K562 (cell line): ENCODE data around the gene AGAP1. TPM values are rescaled to one million over a fixed set of nuclear protein-coding genes. Genes with fewer than 3 reads are reported as not detected.

Experiments used
- ATAC-seq: fragments of 200-7000 bp; cut with Tn5 transposase; 3 replicates; pipeline ENCODE4 v1.9.1; 2020; ENCODE audit warnings: moderate library complexity
- BruUV-seq: library from RNA; stranded (reverse); fragments of 400-500 nt; replicated peaks from 2 replicates; lab custom pipeline; 2021; lab: Mats Ljungman, UMichigan
- CTCF ChIA-PET: fragments of 300-600 bp; formaldehyde crosslinking; extraction: SDS; loops from one replicate; lab custom pipeline; 2021; ENCODE audit warnings: low intra/inter-chr PET ratio; lab: Yijun Ruan, JAX
- POLR2A ChIA-PET: fragments of 300-600, 350-650 bp; sonication (Branson Sonifier 250); formaldehyde crosslinking; extraction: SDS; loops from one replicate; lab custom pipeline; 2021; ENCODE audit warnings: antibody characterized with exemption, inconsistent platforms; lab: Yijun Ruan, JAX
- DNase-seq, 4 experiments: peaks; one replicate each; pipeline versions ENCODE4 v3.0.0 to v3.0.0-alpha.2; 2011 to 2018; ENCODE audit warnings: low spot score in 3 of 4, mixed read lengths in 3 of 4; ENCODE audit errors: extremely low read depth in 1 of 4
- FAIRE-seq: peaks from 2 replicates; lab custom pipeline; 2011; peaks lifted over from hg19 to GRCh38; lab: Jason Lieb, UNC
- H2AFZ ChIP-seq: 2 replicates; pipeline ENCODE4 v1.6.0; 2011; ENCODE audit warnings: low read depth, low read length, control low read depth, inconsistent platforms
- H3K27ac ChIP-seq: fragments of 200-600 bp; 3 replicates; pipeline ENCODE4 v1.8.0; 2011; ENCODE audit warnings: low read depth, mild to moderate bottlenecking, control low read depth, inconsistent platforms, low read length, moderate library complexity, mixed read lengths; ENCODE audit errors: extremely low read depth
- H3K27me3 ChIP-seq, 2 experiments: fragments of 300-600 bp in 1 of 2; 2 replicates in 1 of 2; 3 replicates in 1 of 2; pipeline versions ENCODE4 v1.6.0 to v1.8.0; 2011; ENCODE audit warnings: inconsistent platforms in 2 of 2, low read length in 2 of 2, mild to moderate bottlenecking in 1 of 2, mixed read lengths in 1 of 2, moderate library complexity in 1 of 2; ENCODE audit not compliant: control insufficient read depth in 2 of 2, insufficient read depth in 2 of 2
- H3K36me3 ChIP-seq: fragments of 300-600 bp; 3 replicates; pipeline ENCODE4 v1.8.0; 2011; ENCODE audit warnings: mild to moderate bottlenecking, low read length, inconsistent platforms; ENCODE audit not compliant: control insufficient read depth, insufficient read depth
- H3K4me1 ChIP-seq, 2 experiments: fragments of 200-600 bp in 1 of 2; replicated peaks in 1 of 2; 2 replicates in 1 of 2; 3 replicates in 1 of 2; pipeline versions ENCODE4 v1.5.1 to v1.8.0; 2011; ENCODE audit warnings: inconsistent platforms in 2 of 2, low read length in 2 of 2, mild to moderate bottlenecking in 1 of 2, mixed read lengths in 1 of 2, moderate library complexity in 1 of 2; ENCODE audit not compliant: control insufficient read depth in 2 of 2, insufficient read depth in 2 of 2
- H3K4me2 ChIP-seq: 2 replicates; pipeline ENCODE4 v1.6.1; 2011; ENCODE audit warnings: low read length, control low read depth, inconsistent platforms, mixed read lengths; ENCODE audit not compliant: insufficient read depth
- H3K4me3 ChIP-seq: fragments of 200-600 bp; sonication (generic), shearing (Covaris generic); 2 replicates; pipeline ENCODE4 v1.5.1; 2016; ENCODE audit warnings: control low read depth, inconsistent platforms
- H3K79me2 ChIP-seq: fragments of 200-600 bp; 3 replicates; pipeline ENCODE4 v1.8.0; 2011; ENCODE audit warnings: low read length, inconsistent platforms; ENCODE audit not compliant: control insufficient read depth, insufficient read depth
- H3K9ac ChIP-seq, 2 experiments: 2 replicates each; pipeline versions ENCODE4 v1.6.0 to v1.6.1; 2011; ENCODE audit warnings: low read depth in 2 of 2, low read length in 2 of 2, control low read depth in 1 of 2, inconsistent platforms in 1 of 2, mild to moderate bottlenecking in 1 of 2, mixed read lengths in 1 of 2; ENCODE audit not compliant: insufficient read depth in 1 of 2
- H3K9me1 ChIP-seq: one replicate; pipeline ENCODE4 v1.6.0; 2011; ENCODE audit warnings: inconsistent platforms, mild to moderate bottlenecking, low read length, moderate library complexity; ENCODE audit not compliant: control insufficient read depth, insufficient read depth
- H3K9me3 ChIP-seq: replicated peaks from 2 replicates; pipeline ENCODE4 v1.5.1; 2011; ENCODE audit warnings: low read depth, low read length, inconsistent platforms; ENCODE audit not compliant: control insufficient read depth, insufficient read depth
- H4K20me1 ChIP-seq: replicated peaks from 2 replicates; pipeline ENCODE4 v1.6.1; 2011; ENCODE audit warnings: low read length, inconsistent platforms, mixed read lengths; ENCODE audit not compliant: control insufficient read depth, insufficient read depth
- ARHGAP35 ChIP-seq: fragments of 450-650 bp; IDR thresholded peaks from 2 replicates; pipeline ENCODE4 v1.6.1; 2018; ENCODE audit not compliant: partially characterized antibody
- C11orf30 ChIP-seq: fragments of 450-650 bp; IDR thresholded peaks from 2 replicates; pipeline ENCODE4 v1.6.1; 2016; ENCODE audit warnings: low read depth, mild to moderate bottlenecking
- CBX8 ChIP-seq: fragments of 200-600 bp; sonication (generic); IDR thresholded peaks from 2 replicates; pipeline ENCODE4 v1.6.1; 2012; ENCODE audit warnings: borderline replicate concordance, mixed run types, low read depth, mild to moderate bottlenecking, moderate library complexity, mixed read lengths, low read length, control low read depth, inconsistent platforms; ENCODE audit not compliant: poor library complexity, severe bottlenecking; ENCODE audit errors: extremely low read depth
- COPS2 ChIP-seq: fragments of 450-650 bp; conservative IDR thresholded peaks from 2 replicates; pipeline ENCODE4 v1.6.1; 2016; ENCODE audit warnings: mild to moderate bottlenecking, moderate library complexity
- CREBBP ChIP-seq: IDR thresholded peaks from one replicate; pipeline ENCODE4 v1.6.1; 2012; ENCODE audit warnings: low read depth, mild to moderate bottlenecking, control low read depth, inconsistent platforms, low read length
- EP300 ChIP-seq: IDR thresholded peaks from 2 replicates; pipeline ENCODE4 v1.6.1; 2012; ENCODE audit warnings: low read length, improper control_type of control experiment
- GTF2A2 ChIP-seq: IDR thresholded peaks from 2 replicates; pipeline ENCODE4 v1.6.1; 2016; ENCODE audit warnings: mild to moderate bottlenecking, missing genetic modification characterization, missing compliant biosample characterization
- NEUROD1 ChIP-seq: fragments of 150-350 bp; IDR thresholded peaks from 2 replicates; pipeline ENCODE4 v1.6.1; 2014; ENCODE audit warnings: borderline replicate concordance, low read length, low read depth; ENCODE audit not compliant: partially characterized antibody
- OTX1 ChIP-seq: fragments of 450-650 bp; formaldehyde crosslinking; IDR thresholded peaks from 2 replicates; pipeline ENCODE4 v1.4.0; 2022; ENCODE audit warnings: mild to moderate bottlenecking
- RB1 ChIP-seq: fragments of 450-650 bp; IDR thresholded peaks from 2 replicates; pipeline ENCODE4 v1.6.1; 2017; ENCODE audit warnings: low read depth, mild to moderate bottlenecking
- RNF2 ChIP-seq: sonication (generic); IDR thresholded peaks from 2 replicates; pipeline ENCODE4 v1.6.1; 2016
- SFPQ ChIP-seq: fragments of 200-400 bp; formaldehyde crosslinking; IDR thresholded peaks from 2 replicates; pipeline ENCODE4 v1.6.1; 2017; ENCODE audit warnings: mild to moderate bottlenecking, low read depth, low read length, moderate library complexity
- SPI1 ChIP-seq: IDR thresholded peaks from 2 replicates; pipeline ENCODE4 v1.6.1; 2011; ENCODE audit warnings: low read depth, low read length, control low read depth, borderline replicate concordance
- TAF9B ChIP-seq: fragments of 450-650 bp; IDR thresholded peaks from 2 replicates; pipeline ENCODE4 v1.6.1; 2018; ENCODE audit warnings: mild to moderate bottlenecking; ENCODE audit not compliant: partially characterized antibody
- ZNF780A ChIP-seq: fragments of 250-450 bp; sonication (Bioruptor Pico); IDR thresholded peaks from 2 replicates; pipeline ENCODE4 v1.5.0; 2021; ENCODE audit warnings: mild to moderate bottlenecking
- WGBS: fragments of 100-300 bp; shearing (Covaris generic); methylation state at CpG from one replicate; pipeline ENCODE4 v1.1.6; 2016; ENCODE audit warnings: low coverage, mixed read lengths; ENCODE audit not compliant: insufficient coverage; ENCODE audit errors: missing lambda C conversion rate; 5-methylcytosine and 5-hydroxymethylcytosine counted together
- in situ Hi-C: fragments of 300-500 bp; cut with MboI; formaldehyde crosslinking; loops from 4 replicates; pipeline ENCODE4 v1.15.0; 2018; ENCODE audit warnings: inconsistent platforms, mixed read lengths
- intact Hi-C: fragments of 100-400 bp; cut with micrococcal nuclease; formaldehyde crosslinking; loops from 2 replicates; pipeline ENCODE4 v1.14.2; 2022
- polyA plus RNA-seq, 8 experiments: library from polyadenylated mRNA; depleted of rRNA in 4 of 8; stranded (reverse) in 5 of 8; unstranded in 3 of 8; fragments of >200 nt; fragmentation: Nextera tagmentation in 2 of 8; fragmentation: Illumina TruSeq in 1 of 8; extraction: Ambion mirVana in 2 of 8; extraction: Trizol in 1 of 8; gene quantifications; 2 replicates each; pipeline versions ENCODE4 v1.2.1 to v1.2.3, GENCODE V29; 2011 to 2014; ENCODE audit warnings: inconsistent platforms in 1 of 8, missing spikeins in 1 of 8
- total RNA-seq, 7 experiments: library from RNA; depleted of rRNA in 6 of 7; stranded (reverse); fragments of >200 nt in 6 of 7; fragmentation: Illumina TruSeq in 2 of 7; extraction: Trizol in 2 of 7; gene quantifications; 2 replicates each; pipeline versions ENCODE4 v1.2.1 to v1.2.3, GENCODE V29; 2011 to 2021; ENCODE audit warnings: low replicate concordance in 1 of 7

AGAP1 gene
- total and polyA plus RNA-seq, 9 of the 15 experiments (the other 6 are each of a cell fraction or from before 2014, with no cell fraction given): 1.3 to 24.0 (median 10.6) TPM

- Histone ChIP-seq H4K20me1 (no peaks in the 10 kb centered on the region), H3K36me3 (peaks cover 2% of the 10 kb centered on the region; the same call in 1 of the 3 replicates), H3K27ac (no peak overlapping the region), H3K9me3 (no peaks in the 10 kb centered on the region), H3K4me3 (no peak overlapping the region), H3K4me2 (no peak overlapping the region), H3K79me2 (no peaks in the 10 kb centered on the region), H3K27me3 (no peaks in the 10 kb centered on the region), H3K9me1 (no peaks in the 10 kb centered on the region), H3K9ac (no peak overlapping the region), H2AFZ (no peak overlapping the region), H3K4me1 (no peaks in the 10 kb centered on the region)
- no TSS peak for BruUV-seq
- ATAC-seq: no peak
- WGBS: 90% methylated on average over 10 of the region's 21 CpGs
- DNase-seq: no peak
- no peak for TF ChIP-seq NEUROD1
- TF ChIP-seq CBX8: no peak
- FAIRE-seq: no peak
- ChIA-PET CTCF (no interaction called here), POLR2A (interaction anchor here (0.6 kb wide), 1 partner anchor 9 kb away, joined by 3 read pairs; no protein-coding TSS in a partner anchor)
- intact Hi-C loops (no loop called here), in situ Hi-C loops (no loop called here)
These were observed 546.9 kb downstream of the AGAP1 start for GRCh38 chr2:236040600-236041328.

GRCh38 chr2:236041616-236042015, 547.8 kb downstream of the AGAP1 start:
- no peaks in the 10 kb centered on the region for H3K9me1 ChIP-seq
- H3K4me3 ChIP-seq: no peak overlapping the region
- BruUV-seq: no TSS peak
- intact Hi-C loops (no loop called here), in situ Hi-C loops (no loop called here)
- peak overlapping the region in 1 of 2 experiments; percentile 17; a peak in 1 of 4 replicates for H3K9ac ChIP-seq
- H3K4me1 ChIP-seq: no peaks in the 10 kb centered on the region
- whole genome bisulfite sequencing: 93% methylated on average over 6 of the region's 8 CpGs
- no peak for FAIRE-seq
- no peaks in the 10 kb centered on the region for H3K9me3 ChIP-seq
- no peak overlapping the region for H3K4me2 ChIP-seq
- no peaks in the 10 kb centered on the region for H3K27me3 ChIP-seq
- peaks cover 2% of the 10 kb centered on the region; the same call in 1 of the 3 replicates for H3K36me3 ChIP-seq
- POLR2A ChIA-PET: interaction anchor here (0.6 kb wide), 1 partner anchor 9 kb away, joined by 3 read pairs; no protein-coding TSS in a partner anchor
- no peak overlapping the region for H2AFZ ChIP-seq
- ATAC-seq: no peak
- no peak for DNase-seq
- no peaks in the 10 kb centered on the region for H4K20me1 ChIP-seq
- CTCF ChIA-PET: no interaction called here
- H3K27ac ChIP-seq: no peak overlapping the region
- no peaks in the 10 kb centered on the region for H3K79me2 ChIP-seq
- TF ChIP-seq TAF9B: no peak
- TF ChIP-seq SPI1: no peak
- no peak for TF ChIP-seq OTX1 (CRISPR knock-in tag)
- no peak for TF ChIP-seq CREBBP
- no peak for TF ChIP-seq GTF2A2 (tag)
- no peak for TF ChIP-seq COPS2
- TF ChIP-seq SFPQ: no peak
- no peak for TF ChIP-seq ZNF780A (CRISPR knock-in tag)
- TF ChIP-seq C11orf30: no peak
- TF ChIP-seq ARHGAP35: no peak
- TF ChIP-seq RNF2: no peak
- TF ChIP-seq RB1: no peak
- TF ChIP-seq EP300: no peak
